Body of pancreas (tissue), 4 donors: ENCODE data around the gene NR2F1-AS1. TPM values are rescaled to one million over a fixed set of nuclear protein-coding genes. Genes with fewer than 3 reads are reported as not detected.
"Not testable (repeated sequence)": the region's sequence is repeated elsewhere in the genome, so short reads cannot be mapped to it uniquely, and the experiment has no call there.

Source experiments
- ATAC-seq: fragments of 150-250 bp; one replicate; pipeline ENCODE4 v1.9.1; 2016
- DNase-seq, 4 donors: peaks; one replicate each; pipeline ENCODE4 v3.0.0-alpha.2; 2019
- H3K27ac ChIP-seq, 4 donors: fragments of 200-600 bp; sonication (generic); 1 replicate in 3 of 4; 2 replicates in 1 of 4; pipeline versions ENCODE4 v1.5.1 to v1.6.1; 2016 to 2019; ENCODE audit warnings: mild to moderate bottlenecking in 1 of 4, mixed read lengths in 1 of 4, moderate library complexity in 1 of 4
- H3K27me3 ChIP-seq, 2 donors: fragments of 200-600 bp; sonication (generic); one replicate each; pipeline ENCODE4 v1.6.0; 2016; ENCODE audit warnings: mild to moderate bottlenecking in 1 of 2
- H3K36me3 ChIP-seq, 2 donors: fragments of 200-600 bp; sonication (generic); replicated peaks in 1 of 2; 2 replicates each; pipeline ENCODE4 v1.5.1; 2016; ENCODE audit warnings: low read depth in 2 of 2; ENCODE audit not compliant: insufficient read depth in 1 of 2
- H3K4me1 ChIP-seq: fragments of 200-600 bp; sonication (generic); one replicate; pipeline ENCODE4 v1.6.0; 2016
- H3K4me3 ChIP-seq, 2 donors: fragments of 200-600 bp; sonication (generic); 1 replicate in 1 of 2; 2 replicates in 1 of 2; pipeline ENCODE4 v1.5.1; 2016 to 2019
- H3K9me3 ChIP-seq, 3 donors: fragments of 200-600 bp; sonication (generic); 1 replicate in 2 of 3; 2 replicates in 1 of 3; pipeline ENCODE4 v1.5.1; 2016
- POLR2A ChIP-seq, 3 donors: fragments of 450-650 bp; IDR thresholded peaks; one replicate each; pipeline ENCODE4 v1.6.1; 2016; ENCODE audit warnings: antibody characterized with exemption in 3 of 3, mild to moderate bottlenecking in 2 of 3
- WGBS, 2 donors: methylation state at CpG; one replicate each; pipeline ENCODE4 v1.1.5; 2017; 5-methylcytosine and 5-hydroxymethylcytosine counted together
- intact Hi-C: fragments of 100-400 bp; cut with DNase I; formaldehyde crosslinking; loops from one replicate; pipeline ENCODE4 v1.15.1; 2023
- total RNA-seq, 2 donors: library from RNA; depleted of rRNA; stranded (reverse); fragments of >200 nt; gene quantifications; one replicate each; pipeline ENCODE4 v1.1.0, GENCODE V29; 2016
- TF ChIP-seq, protein P1 (sequence below), 7 experiments: fragments of 450-650 bp in 4 of 7; fragments of 200-600 bp in 3 of 7; sonication (generic) in 3 of 7; IDR thresholded peaks; one replicate each; pipeline ENCODE4 v1.5.1; 2016 to 2019; ENCODE audit warnings: antibody characterized with exemption in 7 of 7

Gene NR2F1-AS1
- total RNA-seq, 2 donors from 2014 or later: 4.9 to 5.3 TPM

- no peak overlapping the region for H3K27ac ChIP-seq
- no peaks in the 10 kb centered on the region for H3K9me3 ChIP-seq
- H3K27me3 ChIP-seq: no peaks in the 10 kb centered on the region
- no peak for TF ChIP-seq POLR2A (IDR thresholded peaks at IDR 0.05)
- TF ChIP-seq, protein P1, sequence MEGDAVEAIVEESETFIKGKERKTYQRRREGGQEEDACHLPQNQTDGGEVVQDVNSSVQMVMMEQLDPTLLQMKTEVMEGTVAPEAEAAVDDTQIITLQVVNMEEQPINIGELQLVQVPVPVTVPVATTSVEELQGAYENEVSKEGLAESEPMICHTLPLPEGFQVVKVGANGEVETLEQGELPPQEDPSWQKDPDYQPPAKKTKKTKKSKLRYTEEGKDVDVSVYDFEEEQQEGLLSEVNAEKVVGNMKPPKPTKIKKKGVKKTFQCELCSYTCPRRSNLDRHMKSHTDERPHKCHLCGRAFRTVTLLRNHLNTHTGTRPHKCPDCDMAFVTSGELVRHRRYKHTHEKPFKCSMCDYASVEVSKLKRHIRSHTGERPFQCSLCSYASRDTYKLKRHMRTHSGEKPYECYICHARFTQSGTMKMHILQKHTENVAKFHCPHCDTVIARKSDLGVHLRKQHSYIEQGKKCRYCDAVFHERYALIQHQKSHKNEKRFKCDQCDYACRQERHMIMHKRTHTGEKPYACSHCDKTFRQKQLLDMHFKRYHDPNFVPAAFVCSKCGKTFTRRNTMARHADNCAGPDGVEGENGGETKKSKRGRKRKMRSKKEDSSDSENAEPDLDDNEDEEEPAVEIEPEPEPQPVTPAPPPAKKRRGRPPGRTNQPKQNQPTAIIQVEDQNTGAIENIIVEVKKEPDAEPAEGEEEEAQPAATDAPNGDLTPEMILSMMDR (IDR thresholded peaks at IDR 0.05): no peak
- no peak for DNase-seq
- intact Hi-C loops: no loop called here
- 85 to 93% methylated on average over 2 of the region's 2 CpGs for WGBS, 2 donors
- no peaks in the 10 kb centered on the region for H3K36me3 ChIP-seq
- no peak for ATAC-seq
- H3K4me3 ChIP-seq: no peak overlapping the region
- no peaks in the 10 kb centered on the region for H3K4me1 ChIP-seq
Measured at GRCh38 chr5:93557021-93557604, 23.9 kb downstream of the NR2F1-AS1 start.

GRCh38 chr5:93549594-93549993 is 31.4 kb downstream of the NR2F1-AS1 start:
- DNase-seq, H3K9me3 ChIP-seq, ATAC-seq, intact Hi-C loops, H3K27ac ChIP-seq, H3K27me3 ChIP-seq, H3K36me3 ChIP-seq, H3K4me1 ChIP-seq, H3K4me3 ChIP-seq: not testable (repeated sequence)
- 90 to 91% methylated on average over 3 of the region's 3 CpGs for WGBS, 2 donors

GRCh38 chr5:93545872-93546271 is 35.1 kb downstream of the NR2F1-AS1 start:
- DNase-seq (no peak), ATAC-seq (no peak)
- Histone ChIP-seq H3K27ac (no peak overlapping the region), H3K4me1 (no peaks in the 10 kb centered on the region), H3K9me3 (no peaks in the 10 kb centered on the region), H3K36me3 (no peaks in the 10 kb centered on the region), H3K4me3 (no peak overlapping the region), H3K27me3 (no peaks in the 10 kb centered on the region)
- WGBS, 2 donors: 60 to 66% methylated on average over 4 of the region's 4 CpGs
- intact Hi-C loops: no loop called here
- no peak for TF ChIP-seq POLR2A (IDR thresholded peaks at IDR 0.05)

DNA sequence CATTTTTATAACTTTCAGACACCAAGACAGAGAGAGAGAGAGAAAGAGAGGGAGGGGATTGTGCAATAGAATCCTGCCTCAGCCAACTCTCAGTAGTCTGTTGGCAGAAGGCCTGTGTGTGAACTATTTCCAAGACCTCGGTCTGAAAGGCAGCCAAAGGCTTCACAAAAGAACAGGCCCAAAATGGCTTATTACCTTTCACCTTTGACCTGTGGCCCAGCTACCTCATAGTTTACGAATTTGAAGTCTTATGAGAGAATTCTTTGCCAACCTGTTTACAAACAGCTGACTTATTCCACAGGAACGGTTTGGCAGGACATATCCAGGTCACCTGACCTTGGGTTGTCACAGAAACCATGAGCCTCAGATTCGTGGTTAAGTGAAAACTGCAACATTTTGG is 48.6 kb downstream of the NR2F1-AS1 start:
- 6 to 11% methylated on average over 4 of the region's 4 CpGs for WGBS, 2 donors
- TF ChIP-seq, protein P1 (IDR thresholded peaks at IDR 0.05): no peak
- TF ChIP-seq POLR2A (IDR thresholded peaks at IDR 0.05): no peak
- Histone ChIP-seq H3K36me3 (no peaks in the 10 kb centered on the region), H3K27ac (peak overlapping the region in 3 of 4 donors; percentile 21 to 70 (median 70)), H3K27me3 (no peaks in the 10 kb centered on the region), H3K4me3 (no peak overlapping the region), H3K4me1 (peaks cover 14% of the 10 kb centered on the region), H3K9me3 (no peaks in the 10 kb centered on the region)
- intact Hi-C loops: no loop called here
- DNase-seq (peak; percentile 77 to 87 (median 79)), ATAC-seq (peak; percentile 99)

GRCh38 chr5:93521815-93522214 is 59.2 kb downstream of the NR2F1-AS1 start:
- ATAC-seq, H3K27ac ChIP-seq, intact Hi-C loops, DNase-seq, H3K4me3 ChIP-seq, H3K27me3 ChIP-seq, H3K36me3 ChIP-seq, H3K4me1 ChIP-seq, H3K9me3 ChIP-seq: not testable (repeated sequence)
- WGBS, 2 donors: 64 to 71% methylated on average over 3 of the region's 3 CpGs

DNA sequence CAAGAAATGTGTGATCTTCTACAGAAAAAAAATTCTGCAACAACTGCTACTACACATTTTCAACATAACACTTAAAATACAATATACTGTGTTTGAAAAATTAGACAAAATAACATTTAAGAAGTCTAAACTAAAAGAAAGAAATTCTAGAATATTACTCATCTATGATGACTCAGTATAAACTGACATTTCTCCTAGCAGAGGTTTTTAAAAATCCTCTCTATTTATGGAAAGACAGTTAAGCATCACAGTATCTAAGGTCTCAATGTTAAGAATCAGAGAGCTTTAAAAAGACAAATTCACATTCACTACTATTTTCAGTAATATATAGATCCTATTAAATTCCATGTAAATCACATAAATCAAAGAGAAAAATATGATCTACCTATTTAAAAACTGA is 61.3 kb downstream of the NR2F1-AS1 start:
- intact Hi-C loops: no loop called here
- TF ChIP-seq POLR2A (IDR thresholded peaks at IDR 0.05): no peak
- TF ChIP-seq, protein P1 (IDR thresholded peaks at IDR 0.05): no peak
- Histone ChIP-seq H3K27me3 (no peaks in the 10 kb centered on the region), H3K4me3 (no peak overlapping the region), H3K36me3 (no peaks in the 10 kb centered on the region), H3K4me1 (no peaks in the 10 kb centered on the region), H3K27ac (no peak overlapping the region), H3K9me3 (peaks cover 0 to 5% (median 0%) of the 10 kb centered on the region in 3 donors)
- DNase-seq (no peak), ATAC-seq (no peak)
